ENCODE measurements around the gene RMND1. TPM values are rescaled to one million over a fixed set of nuclear protein-coding genes. Genes with fewer than 3 reads are reported as not detected.

Gene RMND1
- total and polyA plus RNA-seq, 9 of the 15 experiments (the other 6 are each of a cell fraction or from before 2014, with no cell fraction given) = 26.9 to 47.8 (median 36.2) TPM

GRCh38 chr6:151393410-151393809 is 58.5 kb downstream of the RMND1 start:
- Histone ChIP-seq H3K36me3 (ENCODE audit: control insufficient read depth, insufficient read depth, low read length) (peaks cover 48% of the 10 kb centered on the region), H3K27ac (ENCODE audit: extremely low read depth, low read depth, low read length) (peak overlapping the region; percentile 6; the same call in 1 of the 3 replicates), H3K4me3 (no peak overlapping the region; the same call in 1 of the 2 replicates), H3K4me2 (ENCODE audit: insufficient read depth, low read length) (no peak overlapping the region), H3K9me1 (ENCODE audit: control insufficient read depth, insufficient read depth, low read length) (no peaks in the 10 kb centered on the region), H3K79me2 (ENCODE audit: control insufficient read depth, insufficient read depth, low read length) (peaks cover 86% of the 10 kb centered on the region), H4K20me1 (replicated peaks; ENCODE audit: control insufficient read depth, insufficient read depth, low read length) (peaks cover 15% of the 10 kb centered on the region; the same call in 1 of the 2 replicates), H3K9me3 (replicated peaks; ENCODE audit: control insufficient read depth, insufficient read depth, low read depth, low read length) (no peaks in the 10 kb centered on the region), H3K27me3 (ENCODE audit: control insufficient read depth in 2 of 2, insufficient read depth in 2 of 2, low read length in 2 of 2) (no peaks in the 10 kb centered on the region), H2AFZ (ENCODE audit: low read depth, low read length) (no peak overlapping the region), H3K9ac (ENCODE audit: insufficient read depth in 1 of 2, low read depth in 2 of 2, low read length in 2 of 2) (peak overlapping the region in 1 of 2 experiments; percentile 70; a peak in 3 of 4 replicates), H3K4me1 (replicated peaks in 1 of 2; ENCODE audit: control insufficient read depth in 2 of 2, insufficient read depth in 2 of 2, low read length in 2 of 2) (peaks cover 10 to 22% of the 10 kb centered on the region in 2 experiments; a peak in 4 of 5 replicates)
- intact Hi-C loops (cut with micrococcal nuclease) (loop anchor here (5.0 kb wide), 2 partner anchors 1589 to 1609 kb away; partner anchors contain the start of genes FBXO5 and MTRF1L), in situ Hi-C loops (cut with MboI) (no loop called here)
- WGBS (ENCODE audit: insufficient coverage, low coverage, missing lambda C conversion rate) = 81% methylated on average over 4 of the region's 4 CpGs
- no peak for TF ChIP-seq SREBF2 (CRISPR knock-in tag; IDR thresholded peaks at IDR 0.05)
- 0 out of 2 replicates have a peak, but pooled peaks have one; percentile 13 for TF ChIP-seq MAFG (tag; conservative IDR thresholded peaks at IDR 0.05)
- TF ChIP-seq MLX (CRISPR knock-in tag; conservative IDR thresholded peaks at IDR 0.05) = no peak
- no peak for TF ChIP-seq MLLT1 (IDR thresholded peaks at IDR 0.05)
- TF ChIP-seq C11orf30 (IDR thresholded peaks at IDR 0.05; ENCODE audit: low read depth) = peak; percentile 36; the same call in 1 of the 2 replicates
- peak; percentile 71; the same call in 1 of the 2 replicates for TF ChIP-seq ZNF316 (IDR thresholded peaks at IDR 0.05)
- POLR2A ChIA-PET = interaction anchor here (1.0 to 1.2 kb wide), 2 partner anchors 14 to 20 kb away, joined by 4 to 6 read pairs; no protein-coding TSS in a partner anchor
- DNase-seq (ENCODE audit: extremely low read depth in 1 of 4, low spot score in 3 of 4) (no peak), ATAC-seq (no peak), FAIRE-seq (no peak)
- BruUV-seq (replicated peaks) = no TSS peak
- CTCF ChIA-PET (ENCODE audit: low intra/inter-chr PET ratio) = no interaction called here

Data from K562 (cell line).